Fibroblast of lung (primary cell): ENCODE results near the gene LRP8. TPM values are rescaled to one million over a fixed set of nuclear protein-coding genes. Genes with fewer than 3 reads are reported as not detected.

ENCODE experiments used
- DNase-seq, 2 donors: peaks; one replicate each; pipeline versions ENCODE4 v3.0.0 to v3.0.0-alpha.2; 2010; ENCODE audit warnings: low read depth in 2 of 2
- H2AFZ ChIP-seq: 2 replicates; pipeline ENCODE4 v1.5.1; 2012; ENCODE audit warnings: low read length, control low read depth, inconsistent platforms
- H3K27ac ChIP-seq: 2 replicates; pipeline ENCODE4 v1.5.1; 2011; ENCODE audit warnings: low read length, control low read depth; ENCODE audit not compliant: insufficient read depth
- H3K27me3 ChIP-seq: 2 replicates; pipeline ENCODE4 v1.5.1; 2011; ENCODE audit warnings: mild to moderate bottlenecking, low read length; ENCODE audit not compliant: control insufficient read depth, insufficient read depth
- H3K36me3 ChIP-seq: 2 replicates; pipeline ENCODE4 v1.5.1; 2011; ENCODE audit warnings: low read length; ENCODE audit not compliant: control insufficient read depth, insufficient read depth
- H3K4me1 ChIP-seq: 2 replicates; pipeline ENCODE4 v1.5.1; 2011; ENCODE audit warnings: low read length; ENCODE audit not compliant: control insufficient read depth, insufficient read depth; ENCODE audit errors: extremely low read depth
- H3K4me2 ChIP-seq: 2 replicates; pipeline ENCODE4 v1.5.1; 2011; ENCODE audit warnings: low read length, control low read depth; ENCODE audit not compliant: insufficient read depth; ENCODE audit errors: extremely low read depth
- H3K4me3 ChIP-seq, 4 experiments: fragments of 200-600 bp in 1 of 4; sonication (generic) in 1 of 4; replicated peaks in 1 of 4; 2 replicates each; pipeline ENCODE4 v1.5.1; 2011 to 2016; ENCODE audit warnings: low read length in 4 of 4, low read depth in 3 of 4, mild to moderate bottlenecking in 3 of 4, control low read depth in 2 of 4, inconsistent platforms in 1 of 4, mixed read lengths in 1 of 4; ENCODE audit not compliant: insufficient read depth in 1 of 4; ENCODE audit errors: control extremely low read depth in 1 of 4
- H3K79me2 ChIP-seq: 2 replicates; pipeline ENCODE4 v1.5.1; 2012; ENCODE audit warnings: mild to moderate bottlenecking, low read length, inconsistent platforms; ENCODE audit not compliant: control insufficient read depth, insufficient read depth
- H3K9ac ChIP-seq: 2 replicates; pipeline ENCODE4 v1.5.1; 2011; ENCODE audit warnings: mild to moderate bottlenecking, low read length, control low read depth; ENCODE audit not compliant: insufficient read depth
- H3K9me3 ChIP-seq: 2 replicates; pipeline ENCODE4 v1.5.1; 2012; ENCODE audit warnings: low read depth, low read length; ENCODE audit not compliant: control insufficient read depth, insufficient read depth
- H4K20me1 ChIP-seq: 2 replicates; pipeline ENCODE4 v1.5.1; 2011; ENCODE audit warnings: low read length; ENCODE audit not compliant: control insufficient read depth, insufficient read depth; ENCODE audit errors: extremely low read depth
- EZH2 ChIP-seq: IDR thresholded peaks from 2 replicates; pipeline ENCODE4 v1.5.1; 2012; ENCODE audit warnings: low read length, control low read depth, mild to moderate bottlenecking; ENCODE audit errors: missing control alignments
- polyA plus RNA-seq, 2 donors: library from polyadenylated mRNA; depleted of rRNA in 1 of 2; stranded (reverse) in 1 of 2; unstranded in 1 of 2; fragments of >200 nt; gene quantifications; 2 replicates each; pipeline ENCODE4 v1.2.1, GENCODE V29; 2011 to 2012; ENCODE audit warnings: missing spikeins in 1 of 2
- total RNA-seq: library from RNA; depleted of rRNA; stranded (reverse); fragments of >200 nt; gene quantifications from 2 replicates; pipeline ENCODE4 v1.2.1, GENCODE V29; 2014
- TF ChIP-seq, protein P1 (sequence below), 2 donors: IDR thresholded peaks in 1 of 2; conservative IDR thresholded peaks in 1 of 2; 1 replicate in 1 of 2; 2 replicates in 1 of 2; pipeline ENCODE4 v1.5.1; 2011 to 2012; ENCODE audit warnings: low read length in 2 of 2, control low read depth in 1 of 2, inconsistent platforms in 1 of 2, low read depth in 1 of 2, mild to moderate bottlenecking in 1 of 2

LRP8 gene
- total and polyA plus RNA-seq, 2 donors (not counting 1 experiment from before 2014, with no cell fraction given), result 8.4 to 10.3 TPM

DNA sequence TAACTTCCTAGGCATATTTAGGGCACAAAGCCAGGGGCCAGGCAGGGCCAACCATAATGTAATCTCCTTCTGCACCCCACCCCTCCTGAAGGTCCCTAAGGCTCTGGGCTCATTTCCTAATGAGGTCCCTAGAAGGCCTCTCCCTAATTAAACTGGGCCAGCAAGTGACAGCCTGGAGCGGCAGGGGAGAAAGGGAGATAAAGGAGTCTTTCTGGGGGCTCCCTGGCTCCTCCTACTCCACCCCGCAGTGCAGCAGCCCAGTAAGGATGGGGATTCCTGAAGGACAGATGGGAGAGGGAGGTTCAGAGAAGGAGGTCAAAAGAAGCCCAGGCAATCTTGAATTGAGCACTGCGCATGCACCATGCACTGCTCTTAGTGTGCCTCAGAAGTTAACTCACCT is 12.8 kb downstream of the LRP8 start:
- TF ChIP-seq, protein P1, sequence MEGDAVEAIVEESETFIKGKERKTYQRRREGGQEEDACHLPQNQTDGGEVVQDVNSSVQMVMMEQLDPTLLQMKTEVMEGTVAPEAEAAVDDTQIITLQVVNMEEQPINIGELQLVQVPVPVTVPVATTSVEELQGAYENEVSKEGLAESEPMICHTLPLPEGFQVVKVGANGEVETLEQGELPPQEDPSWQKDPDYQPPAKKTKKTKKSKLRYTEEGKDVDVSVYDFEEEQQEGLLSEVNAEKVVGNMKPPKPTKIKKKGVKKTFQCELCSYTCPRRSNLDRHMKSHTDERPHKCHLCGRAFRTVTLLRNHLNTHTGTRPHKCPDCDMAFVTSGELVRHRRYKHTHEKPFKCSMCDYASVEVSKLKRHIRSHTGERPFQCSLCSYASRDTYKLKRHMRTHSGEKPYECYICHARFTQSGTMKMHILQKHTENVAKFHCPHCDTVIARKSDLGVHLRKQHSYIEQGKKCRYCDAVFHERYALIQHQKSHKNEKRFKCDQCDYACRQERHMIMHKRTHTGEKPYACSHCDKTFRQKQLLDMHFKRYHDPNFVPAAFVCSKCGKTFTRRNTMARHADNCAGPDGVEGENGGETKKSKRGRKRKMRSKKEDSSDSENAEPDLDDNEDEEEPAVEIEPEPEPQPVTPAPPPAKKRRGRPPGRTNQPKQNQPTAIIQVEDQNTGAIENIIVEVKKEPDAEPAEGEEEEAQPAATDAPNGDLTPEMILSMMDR (conservative IDR thresholded peaks at IDR 0.05 in 1 of 2, IDR thresholded peaks at IDR 0.05 in 1 of 2; ENCODE audit: low read depth in 1 of 2, low read length in 2 of 2), result no peak
- no peak for TF ChIP-seq EZH2
- Histone ChIP-seq H4K20me1 (no peaks in the 10 kb centered on the region), H3K4me2 (no peak overlapping the region), H3K27me3 (no peaks in the 10 kb centered on the region), H3K9ac (no peak overlapping the region), H2AFZ (no peak overlapping the region), H3K36me3 (peaks cover 5% of the 10 kb centered on the region), H3K79me2 (no peaks in the 10 kb centered on the region), H3K4me1 (no peaks in the 10 kb centered on the region), H3K27ac (no peak overlapping the region), H3K4me3 (no peak overlapping the region), H3K9me3 (no peaks in the 10 kb centered on the region)
- no peak for DNase-seq

DNA sequence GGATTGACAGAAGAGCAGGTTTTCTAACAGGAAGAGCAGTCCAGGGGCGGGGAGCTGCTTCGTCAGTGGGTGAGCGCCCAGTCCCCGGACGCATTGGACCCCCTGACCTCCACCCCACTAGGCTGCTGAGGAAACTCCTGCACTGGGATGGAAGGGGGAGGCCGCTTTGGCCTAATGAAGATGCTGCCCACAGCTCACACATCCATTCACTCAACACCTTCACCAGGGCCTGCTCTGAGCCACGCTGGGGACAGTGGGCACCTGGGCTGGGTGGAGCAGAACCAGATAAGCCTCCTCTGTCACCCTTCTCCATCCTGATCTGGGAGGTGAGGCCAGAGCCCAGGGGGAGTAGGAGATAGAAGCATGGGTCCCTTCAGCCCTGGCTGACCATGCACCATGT is 13.3 kb downstream of the LRP8 start:
- H3K4me3 ChIP-seq, result no peak overlapping the region
- no peaks in the 10 kb centered on the region for H3K79me2 ChIP-seq
- no peak overlapping the region for H3K4me2 ChIP-seq
- no peak overlapping the region for H3K27ac ChIP-seq
- H2AFZ ChIP-seq, result no peak overlapping the region
- TF ChIP-seq, protein P1 (conservative IDR thresholded peaks at IDR 0.05 in 1 of 2, IDR thresholded peaks at IDR 0.05 in 1 of 2; ENCODE audit: low read depth in 1 of 2, low read length in 2 of 2), result no peak
- no peak for TF ChIP-seq EZH2
- H3K27me3 ChIP-seq, result no peaks in the 10 kb centered on the region
- H3K36me3 ChIP-seq, result peaks cover 5% of the 10 kb centered on the region
- no peaks in the 10 kb centered on the region for H4K20me1 ChIP-seq
- H3K9ac ChIP-seq, result no peak overlapping the region
- no peaks in the 10 kb centered on the region for H3K4me1 ChIP-seq
- H3K9me3 ChIP-seq, result no peaks in the 10 kb centered on the region
- no peak for DNase-seq

DNA sequence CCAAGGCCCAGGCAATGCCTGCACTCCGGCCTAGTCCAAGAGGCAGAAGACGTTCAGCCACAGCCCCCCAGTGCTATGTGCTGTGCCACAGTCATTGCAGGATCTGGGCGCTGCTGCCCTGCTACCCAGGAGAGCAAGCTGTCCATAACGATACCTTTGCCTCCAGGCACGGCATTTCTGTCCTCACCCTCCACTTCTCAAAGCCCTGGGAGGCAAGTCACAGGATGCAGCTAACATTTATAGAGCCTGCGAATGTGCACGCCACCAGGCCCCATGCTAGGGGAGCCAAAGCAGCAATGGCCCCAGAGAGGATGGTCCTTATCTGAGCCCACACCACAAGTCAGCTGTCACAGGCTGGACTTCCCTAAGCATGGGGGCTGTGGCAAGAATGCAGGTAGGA is 13.8 kb downstream of the LRP8 start:
- no peaks in the 10 kb centered on the region for H3K9me3 ChIP-seq
- no peaks in the 10 kb centered on the region for H3K4me1 ChIP-seq
- H3K4me2 ChIP-seq, result no peak overlapping the region
- no peak for DNase-seq
- TF ChIP-seq EZH2, result no peak
- no peaks in the 10 kb centered on the region for H4K20me1 ChIP-seq
- no peaks in the 10 kb centered on the region for H3K79me2 ChIP-seq
- no peaks in the 10 kb centered on the region for H3K27me3 ChIP-seq
- H3K27ac ChIP-seq, result no peak overlapping the region
- no peak overlapping the region for H2AFZ ChIP-seq
- H3K4me3 ChIP-seq, result no peak overlapping the region
- H3K36me3 ChIP-seq, result peaks cover 5% of the 10 kb centered on the region
- H3K9ac ChIP-seq, result no peak overlapping the region
